K562 (cell line): ENCODE measurements around the gene CCNL1. TPM values are rescaled to one million over a fixed set of nuclear protein-coding genes. Genes with fewer than 3 reads are reported as not detected.

ENCODE experiments used
- ATF7 ChIP-seq: fragments of 450-650 bp; IDR thresholded peaks from 2 replicates; pipeline ENCODE4 v1.7.1; 2014; ENCODE audit warnings: mild to moderate bottlenecking, moderate library complexity
- FOSL1 ChIP-seq: fragments of 200-800 bp; sonication (Bioruptor generic); conservative IDR thresholded peaks from 2 replicates; pipeline ENCODE4 v1.6.1; 2016; ENCODE audit warnings: missing genetic modification characterization, missing compliant biosample characterization
- HDAC8 ChIP-seq: fragments of 450-650 bp; IDR thresholded peaks from 2 replicates; pipeline ENCODE4 v1.6.1; 2016; ENCODE audit warnings: mild to moderate bottlenecking, missing genetic modification characterization, moderate library complexity, missing compliant biosample characterization
- HMG20A ChIP-seq: fragments of 450-650 bp; formaldehyde crosslinking; conservative IDR thresholded peaks from 2 replicates; pipeline ENCODE4 v1.4.0; 2020; ENCODE audit warnings: mild to moderate bottlenecking, mixed read lengths
- NR3C1 ChIP-seq: sonication (generic); formaldehyde crosslinking; IDR thresholded peaks from 2 replicates; pipeline ENCODE4 v1.8.1; 2022; ENCODE audit warnings: missing genetic modification reagents
- STAT5B ChIP-seq: fragments of 250-450 bp; sonication (Bioruptor Pico); IDR thresholded peaks from 2 replicates; pipeline ENCODE4 v1.8.0; 2021; ENCODE audit warnings: mild to moderate bottlenecking, inconsistent platforms
- TCF3 ChIP-seq: sonication (generic); formaldehyde crosslinking; IDR thresholded peaks from 2 replicates; pipeline ENCODE4 v1.4.0; 2020; ENCODE audit warnings: mild to moderate bottlenecking, missing genetic modification reagents
- TOE1 ChIP-seq, 2 experiments: fragments of 450-650 bp in 1 of 2; sonication (generic) in 1 of 2; formaldehyde crosslinking in 1 of 2; IDR thresholded peaks; 2 replicates each; pipeline versions ENCODE4 v1.7.1 to v1.8.0; 2016 to 2022; ENCODE audit warnings: borderline replicate concordance in 2 of 2, mild to moderate bottlenecking in 2 of 2, antibody characterized with exemption in 1 of 2, inconsistent platforms in 1 of 2, low read depth in 1 of 2, missing genetic modification reagents in 1 of 2, moderate library complexity in 1 of 2
- ZBTB7A ChIP-seq: IDR thresholded peaks from 2 replicates; pipeline ENCODE4 v1.6.1; 2011; ENCODE audit warnings: low read depth, mild to moderate bottlenecking, low read length, moderate library complexity, borderline replicate concordance; ENCODE audit not compliant: control insufficient read depth
- ZNF436 ChIP-seq: fragments of 250-450, 450-650 bp; sonication (Bioruptor Pico); formaldehyde crosslinking; IDR thresholded peaks from 2 replicates; pipeline ENCODE4 v1.7.0; 2020; ENCODE audit warnings: mild to moderate bottlenecking
- polyA plus RNA-seq, 8 experiments: library from polyadenylated mRNA; depleted of rRNA in 4 of 8; stranded (reverse) in 5 of 8; unstranded in 3 of 8; fragments of >200 nt; fragmentation: Nextera tagmentation in 2 of 8; fragmentation: Illumina TruSeq in 1 of 8; extraction: Ambion mirVana in 2 of 8; extraction: Trizol in 1 of 8; gene quantifications; 2 replicates each; pipeline versions ENCODE4 v1.2.1 to v1.2.3, GENCODE V29; 2011 to 2014; ENCODE audit warnings: inconsistent platforms in 1 of 8, missing spikeins in 1 of 8
- total RNA-seq, 7 experiments: library from RNA; depleted of rRNA in 6 of 7; stranded (reverse); fragments of >200 nt in 6 of 7; fragmentation: Illumina TruSeq in 2 of 7; extraction: Trizol in 2 of 7; gene quantifications; 2 replicates each; pipeline versions ENCODE4 v1.2.1 to v1.2.3, GENCODE V29; 2011 to 2021; ENCODE audit warnings: low replicate concordance in 1 of 7
- TF ChIP-seq, protein P1 (sequence below), 2 experiments: fragments of 150-350 bp in 1 of 2; IDR thresholded peaks; 2 replicates each; pipeline ENCODE4 v1.6.1; 2012 to 2016; ENCODE audit warnings: low read depth in 2 of 2, low read length in 2 of 2, mild to moderate bottlenecking in 1 of 2, moderate library complexity in 1 of 2
- TF ChIP-seq, protein P2 (sequence below): fragments of 450-650 bp; IDR thresholded peaks from 2 replicates; pipeline ENCODE4 v1.6.1; 2018; ENCODE audit warnings: mild to moderate bottlenecking, low read depth; ENCODE audit not compliant: partially characterized antibody
- TF ChIP-seq, protein P3 (sequence below): sonication (generic); formaldehyde crosslinking; IDR thresholded peaks from 2 replicates; pipeline ENCODE4 v1.5.0; 2020; ENCODE audit warnings: missing genetic modification reagents
- TF ChIP-seq, protein P4 (sequence below): fragments of 200-800 bp; sonication (Bioruptor generic); IDR thresholded peaks from 2 replicates; pipeline ENCODE4 v1.6.1; 2017; ENCODE audit warnings: missing genetic modification characterization, missing compliant biosample characterization
- TF ChIP-seq, protein P5 (sequence below), 2 experiments: IDR thresholded peaks; 2 replicates each; pipeline ENCODE4 v1.6.1; 2012; ENCODE audit warnings: improper control_type of control experiment in 2 of 2, low read depth in 2 of 2, low read length in 2 of 2, borderline replicate concordance in 1 of 2

CCNL1 gene
- total and polyA plus RNA-seq, 9 of the 15 experiments (the other 6 are each of a cell fraction or from before 2014, with no cell fraction given): 16.1 to 186 (median 132) TPM

DNA sequence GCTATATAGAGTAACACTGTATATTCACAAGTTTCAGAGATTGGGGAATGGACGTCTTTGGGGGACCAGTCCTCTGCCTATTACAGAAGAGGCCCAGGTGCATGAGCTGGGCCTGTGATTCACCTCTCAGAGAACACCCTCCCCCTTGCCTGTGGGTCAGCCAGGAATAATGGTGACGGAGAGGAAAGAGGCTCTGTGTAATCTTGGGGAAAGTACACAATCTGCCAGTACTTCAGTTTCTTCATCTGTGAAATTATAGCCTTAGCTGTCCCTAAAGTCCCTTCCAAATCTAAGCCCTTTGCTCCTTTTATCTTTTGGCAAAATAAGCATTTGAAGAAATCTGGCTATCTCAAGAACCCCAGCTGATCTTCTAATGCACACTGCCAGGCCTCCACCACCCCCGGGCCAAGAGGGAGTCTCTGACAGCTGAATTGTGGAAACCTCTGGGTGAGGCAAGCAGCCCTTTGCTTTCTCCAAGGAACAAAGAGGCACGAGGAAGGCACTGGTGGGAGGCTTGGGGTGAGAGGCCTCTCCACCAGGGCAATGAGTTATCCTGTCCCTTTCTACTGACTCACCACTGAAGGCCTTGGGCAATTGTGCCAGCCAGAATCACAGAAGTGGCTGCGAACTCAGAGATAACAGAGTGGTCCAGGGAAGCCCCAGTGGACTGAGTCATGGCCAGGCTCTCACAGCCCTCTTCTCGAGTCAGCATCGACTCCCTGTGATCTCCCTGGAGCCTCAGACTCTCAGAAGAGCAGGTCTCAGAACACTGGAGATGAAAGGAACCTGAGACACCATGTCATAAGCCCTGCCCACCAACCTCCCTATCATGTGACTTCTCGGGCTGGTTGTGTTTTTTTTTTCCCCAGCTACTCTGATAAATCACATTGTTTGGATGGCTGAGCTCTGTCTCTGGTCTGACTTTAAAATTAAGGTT lies 31.8 kb downstream of the CCNL1 start (continued):
- TF ChIP-seq, protein P1, sequence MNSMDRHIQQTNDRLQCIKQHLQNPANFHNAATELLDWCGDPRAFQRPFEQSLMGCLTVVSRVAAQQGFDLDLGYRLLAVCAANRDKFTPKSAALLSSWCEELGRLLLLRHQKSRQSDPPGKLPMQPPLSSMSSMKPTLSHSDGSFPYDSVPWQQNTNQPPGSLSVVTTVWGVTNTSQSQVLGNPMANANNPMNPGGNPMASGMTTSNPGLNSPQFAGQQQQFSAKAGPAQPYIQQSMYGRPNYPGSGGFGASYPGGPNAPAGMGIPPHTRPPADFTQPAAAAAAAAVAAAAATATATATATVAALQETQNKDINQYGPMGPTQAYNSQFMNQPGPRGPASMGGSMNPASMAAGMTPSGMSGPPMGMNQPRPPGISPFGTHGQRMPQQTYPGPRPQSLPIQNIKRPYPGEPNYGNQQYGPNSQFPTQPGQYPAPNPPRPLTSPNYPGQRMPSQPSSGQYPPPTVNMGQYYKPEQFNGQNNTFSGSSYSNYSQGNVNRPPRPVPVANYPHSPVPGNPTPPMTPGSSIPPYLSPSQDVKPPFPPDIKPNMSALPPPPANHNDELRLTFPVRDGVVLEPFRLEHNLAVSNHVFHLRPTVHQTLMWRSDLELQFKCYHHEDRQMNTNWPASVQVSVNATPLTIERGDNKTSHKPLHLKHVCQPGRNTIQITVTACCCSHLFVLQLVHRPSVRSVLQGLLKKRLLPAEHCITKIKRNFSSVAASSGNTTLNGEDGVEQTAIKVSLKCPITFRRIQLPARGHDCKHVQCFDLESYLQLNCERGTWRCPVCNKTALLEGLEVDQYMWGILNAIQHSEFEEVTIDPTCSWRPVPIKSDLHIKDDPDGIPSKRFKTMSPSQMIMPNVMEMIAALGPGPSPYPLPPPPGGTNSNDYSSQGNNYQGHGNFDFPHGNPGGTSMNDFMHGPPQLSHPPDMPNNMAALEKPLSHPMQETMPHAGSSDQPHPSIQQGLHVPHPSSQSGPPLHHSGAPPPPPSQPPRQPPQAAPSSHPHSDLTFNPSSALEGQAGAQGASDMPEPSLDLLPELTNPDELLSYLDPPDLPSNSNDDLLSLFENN (IDR thresholded peaks at IDR 0.05; ENCODE audit: low read depth in 2 of 2, low read length in 2 of 2): no peak
- TF ChIP-seq STAT5B (CRISPR knock-in tag): no peak
- TF ChIP-seq HDAC8: no peak
- peak; percentile 78 for TF ChIP-seq TOE1 (IDR thresholded peaks at IDR 0.05; ENCODE audit: borderline replicate concordance)
- TF ChIP-seq TOE1 (CRISPR knock-in tag; IDR thresholded peaks at IDR 0.05; ENCODE audit: borderline replicate concordance, low read depth): no peak
- TF ChIP-seq, protein P2, sequence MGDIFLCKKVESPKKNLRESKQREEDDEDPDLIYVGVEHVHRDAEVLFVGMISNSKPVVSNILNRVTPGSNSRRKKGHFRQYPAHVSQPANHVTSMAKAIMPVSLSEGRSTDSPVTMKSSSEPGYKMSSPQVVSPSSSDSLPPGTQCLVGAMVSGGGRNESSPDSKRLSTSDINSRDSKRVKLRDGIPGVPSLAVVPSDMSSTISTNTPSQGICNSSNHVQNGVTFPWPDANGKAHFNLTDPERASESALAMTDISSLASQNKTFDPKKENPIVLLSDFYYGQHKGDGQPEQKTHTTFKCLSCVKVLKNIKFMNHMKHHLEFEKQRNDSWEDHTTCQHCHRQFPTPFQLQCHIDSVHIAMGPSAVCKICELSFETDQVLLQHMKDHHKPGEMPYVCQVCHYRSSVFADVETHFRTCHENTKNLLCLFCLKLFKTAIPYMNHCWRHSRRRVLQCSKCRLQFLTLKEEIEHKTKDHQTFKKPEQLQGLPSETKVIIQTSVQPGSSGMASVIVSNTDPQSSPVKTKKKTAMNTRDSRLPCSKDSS: no peak
- TF ChIP-seq TCF3 (CRISPR knock-in tag): peak; percentile 53
- TF ChIP-seq, protein P3, sequence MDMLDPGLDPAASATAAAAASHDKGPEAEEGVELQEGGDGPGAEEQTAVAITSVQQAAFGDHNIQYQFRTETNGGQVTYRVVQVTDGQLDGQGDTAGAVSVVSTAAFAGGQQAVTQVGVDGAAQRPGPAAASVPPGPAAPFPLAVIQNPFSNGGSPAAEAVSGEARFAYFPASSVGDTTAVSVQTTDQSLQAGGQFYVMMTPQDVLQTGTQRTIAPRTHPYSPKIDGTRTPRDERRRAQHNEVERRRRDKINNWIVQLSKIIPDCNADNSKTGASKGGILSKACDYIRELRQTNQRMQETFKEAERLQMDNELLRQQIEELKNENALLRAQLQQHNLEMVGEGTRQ (CRISPR knock-in tag): peak; percentile 71
- no peak for TF ChIP-seq ZNF436
- TF ChIP-seq HMG20A (CRISPR knock-in tag): no peak
- TF ChIP-seq NR3C1: no peak
- TF ChIP-seq ZBTB7A: peak; percentile 53; the same call in 1 of the 2 replicates
- TF ChIP-seq, protein P4, sequence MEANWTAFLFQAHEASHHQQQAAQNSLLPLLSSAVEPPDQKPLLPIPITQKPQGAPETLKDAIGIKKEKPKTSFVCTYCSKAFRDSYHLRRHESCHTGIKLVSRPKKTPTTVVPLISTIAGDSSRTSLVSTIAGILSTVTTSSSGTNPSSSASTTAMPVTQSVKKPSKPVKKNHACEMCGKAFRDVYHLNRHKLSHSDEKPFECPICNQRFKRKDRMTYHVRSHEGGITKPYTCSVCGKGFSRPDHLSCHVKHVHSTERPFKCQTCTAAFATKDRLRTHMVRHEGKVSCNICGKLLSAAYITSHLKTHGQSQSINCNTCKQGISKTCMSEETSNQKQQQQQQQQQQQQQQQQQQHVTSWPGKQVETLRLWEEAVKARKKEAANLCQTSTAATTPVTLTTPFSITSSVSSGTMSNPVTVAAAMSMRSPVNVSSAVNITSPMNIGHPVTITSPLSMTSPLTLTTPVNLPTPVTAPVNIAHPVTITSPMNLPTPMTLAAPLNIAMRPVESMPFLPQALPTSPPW: no peak
- peak; percentile 84 for TF ChIP-seq FOSL1 (tag)
- TF ChIP-seq ATF7: peak; percentile 10; the same call in 1 of the 2 replicates
- TF ChIP-seq, protein P5, sequence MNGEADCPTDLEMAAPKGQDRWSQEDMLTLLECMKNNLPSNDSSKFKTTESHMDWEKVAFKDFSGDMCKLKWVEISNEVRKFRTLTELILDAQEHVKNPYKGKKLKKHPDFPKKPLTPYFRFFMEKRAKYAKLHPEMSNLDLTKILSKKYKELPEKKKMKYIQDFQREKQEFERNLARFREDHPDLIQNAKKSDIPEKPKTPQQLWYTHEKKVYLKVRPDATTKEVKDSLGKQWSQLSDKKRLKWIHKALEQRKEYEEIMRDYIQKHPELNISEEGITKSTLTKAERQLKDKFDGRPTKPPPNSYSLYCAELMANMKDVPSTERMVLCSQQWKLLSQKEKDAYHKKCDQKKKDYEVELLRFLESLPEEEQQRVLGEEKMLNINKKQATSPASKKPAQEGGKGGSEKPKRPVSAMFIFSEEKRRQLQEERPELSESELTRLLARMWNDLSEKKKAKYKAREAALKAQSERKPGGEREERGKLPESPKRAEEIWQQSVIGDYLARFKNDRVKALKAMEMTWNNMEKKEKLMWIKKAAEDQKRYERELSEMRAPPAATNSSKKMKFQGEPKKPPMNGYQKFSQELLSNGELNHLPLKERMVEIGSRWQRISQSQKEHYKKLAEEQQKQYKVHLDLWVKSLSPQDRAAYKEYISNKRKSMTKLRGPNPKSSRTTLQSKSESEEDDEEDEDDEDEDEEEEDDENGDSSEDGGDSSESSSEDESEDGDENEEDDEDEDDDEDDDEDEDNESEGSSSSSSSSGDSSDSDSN (IDR thresholded peaks at IDR 0.05; ENCODE audit: borderline replicate concordance in 1 of 2, low read depth in 2 of 2, low read length in 2 of 2): no peak
